HT1080 (cell line): ENCODE data around the gene DNAI7. TPM values are rescaled to one million over a fixed set of nuclear protein-coding genes. Genes with fewer than 3 reads are reported as not detected.

ENCODE experiments used
- DNase-seq: peaks from one replicate; pipeline ENCODE4 v3.0.0-alpha.2; 2015; ENCODE audit warnings: low read depth
- polyA plus RNA-seq, 2 experiments: library from polyadenylated mRNA; depleted of rRNA; stranded (reverse); fragments of >200 nt; gene quantifications; 2 replicates each; pipeline ENCODE4 v1.2.3, GENCODE V29; 2015
- total RNA-seq: library from RNA; depleted of rRNA; stranded (reverse); fragments of >200 nt; shearing (Covaris generic); gene quantifications from 2 replicates; pipeline ENCODE4 v1.2.3, GENCODE V29; 2014; rRNA removed

The DNAI7 gene, protein sequence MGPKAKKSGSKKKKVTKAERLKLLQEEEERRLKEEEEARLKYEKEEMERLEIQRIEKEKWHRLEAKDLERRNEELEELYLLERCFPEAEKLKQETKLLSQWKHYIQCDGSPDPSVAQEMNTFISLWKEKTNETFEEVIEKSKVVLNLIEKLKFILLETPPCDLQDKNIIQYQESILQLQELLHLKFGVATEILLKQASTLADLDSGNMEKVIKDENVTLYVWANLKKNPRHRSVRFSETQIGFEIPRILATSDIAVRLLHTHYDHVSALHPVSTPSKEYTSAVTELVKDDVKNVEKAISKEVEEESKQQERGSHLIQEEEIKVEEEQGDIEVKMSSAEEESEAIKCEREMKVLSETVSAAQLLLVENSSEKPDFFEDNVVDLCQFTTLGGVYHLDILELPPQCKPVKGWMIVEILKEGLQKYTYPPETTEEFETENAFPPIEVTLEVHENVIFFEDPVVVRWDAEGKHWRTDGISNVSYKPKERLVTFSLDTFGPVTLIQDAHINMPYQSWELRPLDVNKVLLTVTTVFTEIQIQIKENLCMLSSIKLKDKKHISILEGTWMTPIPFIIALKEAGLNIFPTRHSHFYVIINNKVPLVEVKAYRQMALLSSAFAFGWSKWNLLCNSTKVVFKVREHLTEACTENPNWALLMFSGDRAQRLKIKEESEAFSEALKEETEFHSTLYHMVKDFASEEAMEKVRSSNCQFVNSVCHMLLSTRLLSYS
- not detected in 2 replicates for total RNA-seq
- polyA plus RNA-seq (2015; cell fraction: cytosol; rRNA removed) = 0.03 and 0.09 TPM in 2 replicates
- 0.07 and 0.08 TPM in 2 replicates for polyA plus RNA-seq (2015; cell fraction: nucleus; rRNA removed)

DNA sequence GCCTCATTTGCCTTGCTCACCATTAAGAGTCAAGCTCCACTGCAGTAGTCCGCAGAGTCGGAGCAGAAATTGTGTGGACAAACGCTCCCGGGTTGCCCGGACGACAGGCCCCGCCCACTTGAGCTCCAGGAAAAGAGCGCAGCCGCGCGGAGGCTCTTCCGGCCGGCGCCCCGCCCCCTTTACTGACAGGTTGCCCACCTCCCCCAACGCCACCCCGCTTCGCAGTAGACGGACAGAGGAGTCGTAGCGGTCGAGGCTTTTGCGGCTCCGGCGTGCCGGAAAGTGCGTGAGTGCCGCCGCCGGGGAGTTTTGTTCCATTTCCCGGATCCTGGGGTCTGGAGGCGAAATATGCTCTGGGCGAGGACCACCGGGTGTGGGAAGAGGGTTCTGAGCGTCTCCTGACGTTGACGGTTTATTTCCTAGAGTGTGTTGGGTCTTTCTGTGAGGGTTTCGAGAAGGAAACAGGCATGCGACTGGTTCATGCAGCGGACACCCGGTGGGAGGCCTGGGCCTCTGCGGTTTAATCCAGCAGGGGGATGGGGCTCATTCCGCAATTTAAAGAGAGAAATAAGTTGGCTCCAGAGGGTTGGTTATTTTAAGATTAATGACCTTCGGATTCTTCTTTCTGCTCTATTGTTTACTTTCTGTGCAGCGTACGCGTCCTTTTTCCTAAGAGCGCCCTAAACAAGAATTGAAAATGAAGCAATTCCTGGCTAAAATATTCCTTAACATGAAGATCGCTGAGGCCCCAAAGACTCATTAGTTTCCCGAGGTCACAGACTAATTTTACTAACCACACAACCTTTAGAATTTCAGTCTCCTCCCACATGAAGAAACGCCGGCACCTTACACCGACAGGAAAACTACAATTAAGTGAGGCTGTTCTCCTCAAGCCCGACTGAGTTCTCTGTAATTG, at the start of gene DNAI7, which contains the start of gene ETFRF1:
Gene DNAI7, minus strand, starts transcription at position 105 of the 916 bp plus-strand sequence. Its CDS starts 82 bp downstream, at position 23.
Gene ETFRF1, plus strand, starts transcription at position 182 of the 916 bp plus-strand sequence. CDS start 8,720 bp downstream, outside the sequence.
- DNase-seq = peak; percentile 93

DNA sequence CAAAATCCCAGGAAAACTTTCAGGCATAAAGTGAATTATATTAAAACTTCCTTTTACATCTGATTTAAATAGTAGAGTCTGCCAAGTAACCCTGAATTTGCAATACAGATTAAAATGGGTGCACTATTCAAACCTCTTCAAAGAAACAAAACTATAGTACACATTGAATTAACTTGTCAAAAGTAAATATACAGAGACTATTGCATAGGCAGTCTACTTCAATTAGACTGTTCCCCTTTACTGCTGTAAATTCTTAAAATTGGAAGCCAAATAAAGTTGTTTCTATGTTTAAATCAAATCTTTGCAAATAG, 48.7 kb upstream of the DNAI7 start:
- no peak for DNase-seq

DNA sequence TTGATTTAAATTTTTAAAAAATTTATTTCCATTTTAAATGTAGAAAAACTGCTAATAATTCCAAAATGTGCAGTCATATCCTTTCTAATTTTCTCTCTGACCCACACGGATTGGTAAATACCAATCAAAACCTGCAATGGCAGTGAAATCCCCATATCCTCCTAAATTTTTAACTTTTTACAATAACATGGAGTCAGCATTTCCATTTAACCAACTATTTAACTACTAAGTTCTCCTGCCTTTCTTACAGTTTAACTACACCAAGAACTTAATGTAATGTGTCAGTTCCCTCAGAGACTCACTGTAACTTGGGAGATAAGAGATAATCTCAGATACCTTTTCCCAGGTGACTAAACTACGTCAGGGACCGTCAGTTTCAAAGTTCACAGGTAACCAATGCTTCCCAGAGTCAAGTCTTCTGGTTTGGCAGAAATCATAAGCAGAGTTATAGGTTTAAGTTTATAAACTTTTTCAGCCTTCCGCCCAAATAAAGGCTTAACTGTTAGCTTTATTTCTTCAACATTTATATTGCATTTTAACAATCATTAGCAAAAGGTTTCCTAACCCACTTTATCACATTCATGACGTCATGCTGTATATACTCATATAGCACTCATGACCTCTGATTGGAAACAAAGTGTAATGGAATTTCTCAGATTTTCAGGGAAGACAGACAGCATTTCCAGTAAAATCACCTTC, 48.2 kb upstream of the DNAI7 start:
- no peak for DNase-seq

DNA sequence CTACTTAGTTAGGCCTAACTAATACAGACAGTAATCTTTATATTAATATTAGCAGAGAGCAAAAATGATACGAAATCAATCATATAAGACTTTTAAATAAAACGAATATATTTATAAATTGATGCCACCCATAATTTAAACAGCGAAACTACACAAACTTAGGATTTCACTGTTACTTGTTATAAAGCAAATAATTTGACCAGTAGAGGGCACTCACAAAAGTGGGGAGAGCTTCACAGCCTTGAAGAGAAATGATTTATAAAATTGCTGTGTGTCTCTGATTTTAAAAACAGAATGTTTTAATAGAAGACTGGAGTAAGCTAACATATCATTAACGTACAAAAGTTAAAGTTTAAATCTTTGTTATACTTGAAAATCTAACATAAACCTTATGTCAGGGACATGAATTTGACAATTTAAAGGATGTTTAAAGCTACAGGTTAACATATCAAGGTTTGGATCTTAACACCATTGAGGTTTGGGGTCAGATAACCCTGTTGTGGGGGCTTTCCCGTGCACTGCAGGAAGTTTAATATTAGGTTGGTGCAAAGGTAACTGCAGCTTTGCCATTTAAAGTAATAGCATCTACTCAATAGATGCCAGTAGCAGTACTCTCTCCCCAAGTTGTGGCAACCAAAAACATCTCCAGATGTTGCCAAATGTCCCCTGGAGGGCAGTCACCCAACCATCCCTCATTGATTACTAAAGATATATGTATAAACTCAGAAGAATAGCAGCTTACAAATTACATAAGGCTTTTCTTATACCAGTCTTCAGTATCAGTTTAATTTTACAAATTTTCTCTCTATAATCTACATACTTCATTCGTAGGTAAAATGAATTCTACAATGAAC, 46.4 kb upstream of the DNAI7 start:
- peak; percentile 13 for DNase-seq

DNA sequence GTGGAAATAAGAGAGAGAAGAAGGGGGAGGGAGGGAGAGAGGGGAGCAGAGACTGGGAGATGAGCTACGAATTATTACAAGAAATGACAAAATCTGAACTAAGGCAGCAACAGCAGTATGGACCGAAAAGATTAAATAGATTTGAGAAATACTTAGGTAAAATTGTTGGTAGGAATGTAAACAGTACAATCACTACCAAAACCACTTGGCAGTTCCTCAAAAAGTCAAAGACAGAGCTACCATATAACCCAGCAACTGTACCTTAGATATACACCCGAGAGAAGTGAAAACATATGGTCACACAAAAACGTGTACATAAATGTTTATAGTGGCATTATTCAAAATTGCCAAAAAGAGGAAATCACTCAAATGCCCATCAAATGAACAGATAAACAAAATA, 41.7 kb upstream of the DNAI7 start:
- DNase-seq = no peak

DNA sequence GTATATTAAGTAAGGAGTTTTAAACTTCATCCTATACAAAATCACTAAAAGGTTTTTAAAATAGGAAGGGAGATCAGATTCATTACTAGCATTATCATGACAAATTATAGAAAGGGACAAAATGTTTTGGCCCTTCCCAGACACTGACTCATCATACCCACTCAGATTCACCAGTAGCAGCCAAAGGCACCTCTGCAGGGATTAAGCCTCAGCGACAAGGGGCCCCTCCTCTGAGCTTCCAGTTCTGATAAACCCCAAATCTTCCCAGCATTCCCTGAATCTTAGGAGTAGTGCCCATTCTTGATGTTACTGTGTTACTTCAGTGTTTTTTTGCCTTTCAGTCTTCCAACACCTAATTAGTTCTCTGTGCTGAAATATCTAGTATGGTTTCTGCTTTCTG, 41.2 kb upstream of the DNAI7 start:
- DNase-seq = peak; percentile 6

DNA sequence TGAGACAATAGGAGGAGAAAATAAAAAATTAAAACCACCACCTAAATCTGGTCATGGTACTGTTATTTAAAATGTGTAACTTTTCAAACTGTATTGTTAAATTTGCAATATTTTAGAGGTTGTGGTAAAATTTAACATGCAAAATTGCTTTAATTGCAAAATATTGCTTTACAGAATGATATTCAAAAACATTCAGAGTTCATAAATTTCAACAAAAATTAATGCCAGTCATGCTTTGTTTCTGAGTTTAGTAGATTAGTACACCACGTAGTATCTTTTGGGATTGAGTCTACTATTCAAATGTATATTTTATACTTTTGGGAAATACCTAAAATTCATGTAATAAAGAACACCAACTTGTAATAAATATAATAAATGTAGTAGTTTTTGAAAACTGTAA, 18.4 kb upstream of the DNAI7 start:
- DNase-seq = no peak

DNA sequence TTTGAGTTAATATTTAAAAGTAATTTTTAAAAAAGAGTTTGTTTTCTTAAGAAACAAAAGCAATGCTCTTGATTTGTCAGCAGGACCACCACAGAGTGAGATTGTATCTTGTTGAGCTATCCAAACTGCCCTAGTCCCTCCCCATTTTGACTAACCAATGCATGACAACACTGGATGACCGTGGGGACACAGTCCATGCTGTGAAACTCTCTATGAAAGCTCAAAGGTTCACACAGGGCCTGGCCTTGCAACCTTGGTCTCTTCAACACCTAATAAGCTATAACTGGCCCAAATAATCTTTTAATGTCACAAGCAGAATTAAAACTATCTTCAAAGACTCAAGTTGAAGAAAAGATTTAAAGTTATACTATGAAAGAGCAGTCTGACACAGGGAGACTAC, 13.6 kb upstream of the DNAI7 start:
- no peak for DNase-seq

DNA sequence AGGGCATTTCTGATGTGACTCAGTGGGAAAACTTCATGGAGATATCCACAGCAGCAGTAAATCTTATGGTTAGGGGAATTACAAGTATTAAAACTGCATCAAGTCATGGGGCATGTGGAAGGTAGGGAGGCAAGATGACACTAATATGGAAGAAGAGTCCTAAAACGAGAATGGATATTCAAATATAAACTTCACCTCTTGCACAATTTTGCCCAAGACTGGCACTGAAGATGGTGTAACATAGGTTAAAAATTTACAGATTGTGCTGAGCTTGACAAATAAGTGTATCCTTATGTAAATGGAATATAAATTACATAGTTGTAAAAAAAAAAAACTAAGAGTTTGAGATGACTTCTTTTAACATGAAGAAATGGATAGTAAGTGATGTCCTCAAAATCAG, 12.9 kb upstream of the DNAI7 start:
- DNase-seq = no peak

DNA sequence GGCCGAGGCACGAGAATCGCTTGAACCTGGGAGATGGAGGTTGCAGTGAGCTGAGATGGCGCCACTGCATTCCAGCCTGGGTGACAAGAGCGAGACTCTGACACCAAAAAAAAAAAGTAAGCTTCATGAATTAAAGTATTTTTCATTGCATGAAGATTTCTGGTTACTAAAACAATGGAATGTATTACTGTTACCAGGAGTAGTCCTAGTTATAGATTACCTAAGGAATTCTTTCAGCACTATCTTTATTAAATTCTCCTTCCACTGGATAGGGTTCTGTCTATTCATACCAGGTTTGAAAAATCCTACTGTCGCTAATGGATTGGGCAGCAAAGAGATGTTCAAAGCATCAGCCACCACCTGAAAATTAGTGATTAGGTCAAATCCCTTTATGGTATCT, 12.5 kb upstream of the DNAI7 start:
- DNase-seq = no peak

DNA sequence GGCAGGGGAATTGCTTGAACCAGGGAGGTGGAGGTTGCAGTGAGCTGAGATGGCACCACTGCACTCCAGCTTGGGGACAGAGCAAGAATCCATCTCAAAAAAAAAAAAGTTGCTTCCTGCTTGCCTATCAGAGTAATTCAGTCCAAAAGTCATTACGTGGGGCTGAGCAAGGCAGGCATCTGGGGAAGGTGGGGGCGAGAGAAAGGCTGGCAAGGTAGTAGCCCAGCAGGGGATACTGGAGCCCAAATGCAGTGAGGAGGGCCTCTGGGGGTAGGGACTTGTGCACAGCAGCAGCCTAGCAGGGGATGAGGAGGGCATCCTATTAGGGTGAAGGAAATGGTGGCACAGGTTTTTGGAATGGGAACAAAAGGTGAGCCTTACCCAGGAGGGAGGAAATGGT, 7.2 kb upstream of the DNAI7 start:
- DNase-seq = no peak

DNA sequence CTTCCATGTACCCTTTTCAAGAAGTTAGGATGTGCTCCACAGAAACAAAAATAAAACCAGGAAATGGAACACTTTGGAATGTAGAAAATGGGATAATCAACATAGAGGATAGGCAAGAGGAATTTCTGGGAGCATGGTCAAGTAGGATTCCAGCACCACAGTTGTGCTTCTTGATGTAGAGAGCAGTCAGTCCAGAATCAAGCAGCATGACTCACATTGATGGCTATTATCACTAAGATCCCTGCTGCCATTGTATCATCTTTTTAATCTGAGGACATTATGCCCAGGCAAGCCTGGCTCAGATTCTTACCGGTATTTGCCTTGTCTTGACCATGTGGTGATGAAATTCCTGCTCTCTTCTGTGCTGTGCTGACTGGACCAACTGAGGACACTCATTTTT, 5.7 kb upstream of the DNAI7 start:
- DNase-seq = peak; percentile 23

DNA sequence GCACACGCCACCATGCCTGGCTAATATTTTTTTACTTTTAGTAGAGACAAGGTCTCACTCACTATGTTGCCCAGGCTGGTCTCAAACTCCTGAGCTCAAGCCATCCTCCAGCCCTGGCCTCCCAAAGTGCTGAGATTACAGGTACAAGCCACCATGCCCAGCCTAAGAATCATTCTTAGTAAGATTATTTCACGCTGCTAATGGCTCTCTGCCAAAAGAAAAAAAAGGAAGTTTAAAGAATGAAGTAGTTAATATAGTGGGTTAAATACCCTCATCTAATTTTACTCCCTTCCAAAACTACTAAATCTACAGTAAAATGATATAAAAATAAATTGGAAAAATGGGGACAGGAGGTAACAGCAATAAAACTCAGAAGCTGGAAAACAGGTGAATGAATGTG, 2.6 kb upstream of the DNAI7 start:
- no peak for DNase-seq

DNA sequence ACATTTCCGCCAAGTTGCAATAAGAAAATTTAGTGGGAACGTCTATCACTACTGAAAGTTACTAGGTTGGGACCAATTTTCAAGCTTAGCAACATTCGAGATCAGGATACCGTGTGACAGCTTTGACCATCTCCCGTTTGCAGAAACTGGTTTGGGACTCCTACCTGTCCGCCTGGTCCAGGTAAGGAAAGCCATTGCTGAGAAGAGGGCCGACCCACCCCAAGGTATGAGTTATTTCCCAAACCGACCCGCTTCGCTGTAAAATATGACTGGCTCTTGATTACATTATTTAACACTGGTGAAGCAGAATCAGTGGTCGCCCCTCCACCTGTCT, 271 bp downstream of the DNAI7 start:
- no peak for DNase-seq

DNA sequence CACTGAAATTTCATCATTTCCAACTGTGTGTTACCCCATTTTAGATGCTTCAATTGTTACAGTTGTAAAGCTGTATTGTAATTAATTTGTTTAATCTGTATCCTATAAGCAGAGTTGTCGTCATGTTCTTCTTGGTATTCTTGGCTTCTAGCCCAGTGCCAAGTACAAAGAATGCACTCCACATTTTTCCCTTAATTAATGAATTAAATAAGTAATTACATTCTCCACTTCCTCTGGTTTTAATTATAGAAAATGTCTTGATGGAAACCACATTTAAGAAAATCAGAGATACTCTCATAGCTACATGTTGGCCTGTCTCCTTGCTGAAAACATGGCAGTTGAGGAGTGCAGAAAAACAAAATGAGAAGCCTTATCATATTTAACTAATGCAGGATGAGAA, 746 bp downstream of the DNAI7 start:
- DNase-seq = no peak

DNA sequence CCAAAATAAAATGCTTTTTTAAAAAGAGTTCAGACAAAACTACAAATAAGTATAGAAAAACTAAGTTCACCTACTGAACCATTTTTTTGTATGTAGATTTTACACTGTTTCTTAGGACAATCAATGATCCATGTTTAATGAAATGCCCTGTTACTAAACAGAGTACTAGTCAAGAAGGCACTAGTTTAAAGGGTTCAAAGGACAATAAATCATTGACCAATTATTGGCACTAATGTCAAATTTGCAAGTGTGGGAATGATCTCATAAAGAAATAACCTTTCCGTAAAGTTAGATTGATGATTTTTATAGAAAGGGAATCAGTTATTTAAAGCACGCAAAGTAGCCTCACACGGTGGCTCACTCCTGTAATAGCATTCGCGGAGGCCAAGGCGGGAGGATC, 4.2 kb downstream of the DNAI7 start:
- DNase-seq = no peak

DNA sequence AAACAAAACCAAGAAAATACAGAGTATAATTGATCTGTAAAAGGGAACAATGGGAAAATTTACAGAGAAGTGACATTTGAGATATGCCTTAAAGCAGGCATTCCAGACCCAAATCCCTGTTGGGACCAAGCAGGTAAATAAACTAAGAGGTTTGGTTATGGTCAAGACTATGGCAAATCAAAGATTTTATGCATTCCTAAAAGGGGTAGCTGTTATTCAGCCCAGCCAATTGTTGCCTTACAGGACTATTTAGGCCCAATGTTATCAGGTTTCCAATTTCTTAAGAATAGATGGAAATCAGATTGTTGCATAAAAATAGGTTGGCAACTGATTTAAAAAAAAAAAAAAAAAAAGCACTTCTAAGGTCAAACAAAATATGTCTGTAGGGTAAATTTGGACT, 5.3 kb downstream of the DNAI7 start:
- no peak for DNase-seq

DNA sequence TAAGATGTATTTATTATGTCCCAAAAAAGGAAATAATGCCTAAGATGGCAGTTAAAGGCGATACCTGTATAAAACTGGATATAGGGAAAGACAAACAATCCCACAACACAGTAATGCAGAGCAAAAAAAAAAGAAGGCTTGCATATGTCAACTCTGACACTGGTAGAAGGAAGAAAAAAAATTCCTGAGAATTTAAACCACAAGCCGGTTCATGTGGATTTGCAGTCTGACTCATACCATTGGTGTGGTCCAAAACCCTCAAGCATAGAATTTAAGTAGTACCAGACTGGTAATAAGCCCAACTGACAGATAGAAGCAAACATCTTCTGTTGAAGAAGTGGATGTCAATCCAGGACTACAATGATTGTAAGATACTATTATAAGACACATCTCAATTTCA, 7.2 kb downstream of the DNAI7 start:
- peak; percentile 89 for DNase-seq

DNA sequence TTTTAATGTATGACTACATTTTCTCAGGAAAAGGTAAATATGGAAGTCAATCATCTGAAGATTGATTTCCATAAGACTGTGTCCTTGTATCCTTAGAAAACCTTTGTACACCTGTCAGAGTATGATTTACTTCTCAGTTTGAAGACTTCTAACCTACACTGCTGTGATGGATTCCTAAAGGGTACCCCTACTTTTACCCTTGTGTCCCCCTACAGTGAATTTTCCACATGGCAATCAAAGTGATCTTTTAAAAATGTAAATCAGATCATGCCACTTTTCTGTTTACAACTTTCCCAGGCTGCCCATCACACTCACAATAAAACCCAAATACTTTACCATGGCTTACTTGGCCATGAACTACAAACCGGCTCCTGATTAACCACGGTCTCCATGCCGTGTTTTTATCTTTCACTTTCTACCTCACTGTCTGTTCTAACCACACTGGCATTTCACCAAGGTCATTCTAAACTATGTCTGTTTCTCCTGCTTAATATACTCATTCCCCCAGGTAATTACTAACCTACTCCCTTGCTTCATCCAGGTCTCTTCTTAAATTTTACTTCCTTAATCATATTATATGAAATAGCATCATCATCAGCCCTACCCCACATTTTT, 8.1 kb downstream of the DNAI7 start:
- peak; percentile 18 for DNase-seq
